Adrenal gland (tissue), 5 donors: ENCODE data around the gene DHRS4.
"Not testable (repeated sequence)": the region's sequence is repeated elsewhere in the genome, so short reads cannot be mapped to it uniquely, and the experiment has no call there.

Source experiments
- POLR2A ChIP-seq, 2 donors: fragments of 450-650 bp; IDR thresholded peaks; one replicate each; pipeline ENCODE4 v1.6.1; 2017; ENCODE audit warnings: antibody characterized with exemption in 2 of 2, mild to moderate bottlenecking in 2 of 2, moderate library complexity in 1 of 2
- TF ChIP-seq, protein P1 (sequence below), 6 experiments: fragments of 450-650 bp in 4 of 6; fragments of 200-600 bp in 2 of 6; sonication (generic) in 1 of 6; IDR thresholded peaks; 1 replicate in 5 of 6; 2 replicates in 1 of 6; pipeline versions ENCODE4 v1.5.1 to v1.8.0; 2016 to 2021; ENCODE audit warnings: antibody characterized with exemption in 6 of 6, mild to moderate bottlenecking in 2 of 6, moderate library complexity in 1 of 6
- donor health status: DM: no; HTN: no; CAD: no.

GRCh38 chr14:23981951-23982813 is 28.6 kb downstream of the DHRS4 start:
- TF ChIP-seq POLR2A (IDR thresholded peaks at IDR 0.05), result not testable (repeated sequence)
- TF ChIP-seq, protein P1, sequence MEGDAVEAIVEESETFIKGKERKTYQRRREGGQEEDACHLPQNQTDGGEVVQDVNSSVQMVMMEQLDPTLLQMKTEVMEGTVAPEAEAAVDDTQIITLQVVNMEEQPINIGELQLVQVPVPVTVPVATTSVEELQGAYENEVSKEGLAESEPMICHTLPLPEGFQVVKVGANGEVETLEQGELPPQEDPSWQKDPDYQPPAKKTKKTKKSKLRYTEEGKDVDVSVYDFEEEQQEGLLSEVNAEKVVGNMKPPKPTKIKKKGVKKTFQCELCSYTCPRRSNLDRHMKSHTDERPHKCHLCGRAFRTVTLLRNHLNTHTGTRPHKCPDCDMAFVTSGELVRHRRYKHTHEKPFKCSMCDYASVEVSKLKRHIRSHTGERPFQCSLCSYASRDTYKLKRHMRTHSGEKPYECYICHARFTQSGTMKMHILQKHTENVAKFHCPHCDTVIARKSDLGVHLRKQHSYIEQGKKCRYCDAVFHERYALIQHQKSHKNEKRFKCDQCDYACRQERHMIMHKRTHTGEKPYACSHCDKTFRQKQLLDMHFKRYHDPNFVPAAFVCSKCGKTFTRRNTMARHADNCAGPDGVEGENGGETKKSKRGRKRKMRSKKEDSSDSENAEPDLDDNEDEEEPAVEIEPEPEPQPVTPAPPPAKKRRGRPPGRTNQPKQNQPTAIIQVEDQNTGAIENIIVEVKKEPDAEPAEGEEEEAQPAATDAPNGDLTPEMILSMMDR (IDR thresholded peaks at IDR 0.05), result not testable (repeated sequence)
